Putamen (tissue), 1 donor: ENCODE data around the gene NCAM2.
"Not testable (repeated sequence)": the region's sequence is repeated elsewhere in the genome, so short reads cannot be mapped to it uniquely, and the experiment has no call there.

Experiments
- DNase-seq: peaks from one replicate; pipeline ENCODE4 v3.0.0-alpha.2; 2016; ENCODE audit warnings: low spot score

The NCAM2 gene

GRCh38 chr21:21103692-21104091 is 105.5 kb downstream of the NCAM2 start:
- no peak for DNase-seq

GRCh38 chr21:21109736-21110135 is 111.5 kb downstream of the NCAM2 start:
- DNase-seq = no peak

GRCh38 chr21:21111309-21111920 is 113.2 kb downstream of the NCAM2 start:
- DNase-seq = no peak

- no peak for DNase-seq
Measured at GRCh38 chr21:21114461-21114860, 116.3 kb downstream of the NCAM2 start.

- DNase-seq = no peak
Measured at GRCh38 chr21:21119091-21119490, 120.9 kb downstream of the NCAM2 start.

- no peak for DNase-seq
Measured at GRCh38 chr21:21122680-21123079, 124.5 kb downstream of the NCAM2 start.

- no peak for DNase-seq
Measured at GRCh38 chr21:21132390-21132789, 134.2 kb downstream of the NCAM2 start.

- DNase-seq = no peak
Measured at GRCh38 chr21:21137986-21138385, 139.8 kb downstream of the NCAM2 start.

- no peak for DNase-seq
Measured at GRCh38 chr21:21146587-21147373, 148.6 kb downstream of the NCAM2 start.

GRCh38 chr21:21147374-21147745 is 149.2 kb downstream of the NCAM2 start:
- DNase-seq = no peak

- DNase-seq = no peak
Measured at GRCh38 chr21:21148009-21148408, 149.8 kb downstream of the NCAM2 start.

GRCh38 chr21:21148514-21148913 is 150.3 kb downstream of the NCAM2 start:
- no peak for DNase-seq

- not testable (repeated sequence) for DNase-seq
Measured at GRCh38 chr21:21149445-21149844, 151.2 kb downstream of the NCAM2 start.

- DNase-seq = no peak
Measured at GRCh38 chr21:21151231-21151630, 153.0 kb downstream of the NCAM2 start.

- DNase-seq = no peak
Measured at GRCh38 chr21:21156397-21156796, 158.2 kb downstream of the NCAM2 start.

- no peak for DNase-seq
Measured at GRCh38 chr21:21156957-21157356, 158.7 kb downstream of the NCAM2 start.

GRCh38 chr21:21158376-21158918 is 160.2 kb downstream of the NCAM2 start:
- no peak for DNase-seq

GRCh38 chr21:21159253-21159899 is 161.2 kb downstream of the NCAM2 start:
- no peak for DNase-seq

- DNase-seq = no peak
Measured at GRCh38 chr21:21162786-21163185, 164.6 kb downstream of the NCAM2 start.

GRCh38 chr21:21163904-21164303 is 165.7 kb downstream of the NCAM2 start:
- DNase-seq = peak; percentile 43

- no peak for DNase-seq
Measured at GRCh38 chr21:21165063-21165645, 166.9 kb downstream of the NCAM2 start.

- DNase-seq = no peak
Measured at GRCh38 chr21:21174676-21175075, 176.5 kb downstream of the NCAM2 start.
